T-helper 2 cell treated with Interferon-gamma antibody and Interleukin-4, amounts not matched to agents 100 ng/mL and 5 ng/mL, for 36 hours (primary cell): ENCODE results near the gene RASAL2. TPM values are rescaled to one million over a fixed set of nuclear protein-coding genes. Genes with fewer than 3 reads are reported as not detected.
"Not testable (repeated sequence)": the region's sequence is repeated elsewhere in the genome, so short reads cannot be mapped to it uniquely, and the experiment has no call there.

Experiments used
- intact Hi-C: fragments of 100-400 bp; cut with micrococcal nuclease; formaldehyde crosslinking; loops from one replicate; pipeline ENCODE4 v1.15.1; 2023
- total RNA-seq: library from RNA; stranded (reverse); gene quantifications from 2 replicates; pipeline ENCODE4 v1.2.3, GENCODE V29; 2022

RASAL2 gene
- total RNA-seq, 1 donor from 2014 or later: 0.05 TPM

DNA sequence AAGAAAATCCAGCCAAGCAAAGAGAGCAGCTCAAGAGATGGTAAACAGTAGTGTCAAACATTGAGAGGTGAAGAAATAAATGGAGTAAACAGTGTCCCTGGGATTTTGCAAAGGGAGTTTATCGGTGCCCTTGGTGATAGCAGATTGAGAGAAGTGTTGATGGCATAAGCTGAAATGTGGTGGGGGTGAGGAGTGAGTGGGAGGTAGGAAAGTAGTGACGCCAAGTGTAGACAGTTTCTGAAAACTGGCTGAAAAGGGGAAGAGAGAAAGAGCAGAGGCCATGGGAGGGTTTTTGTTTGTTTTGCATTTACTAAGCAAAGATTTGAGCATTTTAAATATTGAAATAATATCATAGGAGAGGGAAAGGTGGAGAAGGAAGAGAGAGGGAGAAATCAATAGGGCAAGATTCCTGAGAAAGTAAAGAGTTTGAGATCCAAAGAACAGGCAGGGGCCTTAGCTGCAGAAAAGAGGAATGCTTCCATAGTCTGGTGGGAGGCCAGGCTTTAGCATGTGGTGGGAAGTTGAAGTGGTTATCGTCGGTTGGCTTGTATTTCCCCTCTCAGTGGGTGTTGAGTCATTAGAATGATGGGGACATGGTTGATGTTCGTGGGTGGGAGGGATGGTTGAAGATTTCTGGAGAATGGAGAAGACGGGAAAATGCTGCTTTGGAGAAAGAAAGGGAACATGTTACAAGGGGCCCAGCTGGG, 26.8 kb upstream of the RASAL2 start:
- intact Hi-C loops: no loop called here

DNA sequence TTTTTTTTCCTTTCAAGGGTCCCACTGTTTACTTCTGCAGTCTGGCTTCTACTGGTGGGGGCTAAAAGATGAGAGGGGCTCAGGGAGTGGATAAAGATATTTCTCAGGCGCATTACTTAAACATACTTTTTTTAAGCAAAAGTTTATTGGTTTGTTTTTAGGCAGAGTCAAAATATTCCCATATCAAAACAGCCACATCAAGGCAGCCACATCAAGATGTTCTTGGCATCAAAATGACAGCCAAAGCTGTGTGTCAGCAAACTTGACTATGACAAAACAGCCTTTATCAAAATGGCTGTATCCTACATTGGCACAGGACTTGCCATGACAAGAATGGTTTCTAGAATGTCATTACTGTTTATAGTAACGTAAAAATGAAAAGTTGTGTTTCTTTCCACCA, 22.1 kb upstream of the RASAL2 start:
- intact Hi-C loops: no loop called here

DNA sequence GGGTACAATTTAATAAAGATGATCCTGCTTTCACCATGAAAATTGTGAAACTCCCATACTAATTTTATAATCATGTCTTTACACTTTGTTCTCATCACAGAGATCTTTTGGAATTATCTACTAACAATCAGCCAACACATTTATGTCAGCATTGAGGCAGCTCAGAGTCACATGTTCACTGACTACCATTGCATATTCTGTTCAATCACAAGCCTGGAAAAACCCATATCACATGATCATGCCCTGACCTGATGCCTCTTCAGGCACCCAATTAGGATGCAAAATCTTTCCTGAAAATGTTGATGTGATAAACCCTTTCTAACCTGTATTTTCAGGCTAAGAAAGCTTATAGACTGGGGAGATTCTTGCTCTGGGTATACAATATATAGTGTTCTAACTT, 21.6 kb upstream of the RASAL2 start:
- intact Hi-C loops: no loop called here

DNA sequence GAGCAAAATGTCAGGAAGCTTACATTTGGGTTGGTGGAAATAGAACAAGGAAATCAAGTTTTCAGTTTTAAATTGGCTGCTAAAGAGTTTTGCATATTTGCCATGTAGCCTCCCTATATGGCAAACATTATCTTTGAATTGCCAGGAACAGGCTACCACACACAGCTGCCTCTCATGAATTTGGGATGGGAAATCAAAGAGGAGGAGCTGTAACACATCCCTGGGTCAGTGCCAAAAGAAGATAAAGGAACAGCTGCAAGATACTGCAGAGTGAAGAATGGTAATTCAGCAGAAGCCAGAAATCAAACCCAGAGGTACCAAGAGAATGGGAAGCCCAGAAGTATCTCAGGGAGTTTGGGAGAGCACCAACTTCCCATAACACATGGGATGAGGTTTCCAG, 18.6 kb upstream of the RASAL2 start:
- intact Hi-C loops: no loop called here

DNA sequence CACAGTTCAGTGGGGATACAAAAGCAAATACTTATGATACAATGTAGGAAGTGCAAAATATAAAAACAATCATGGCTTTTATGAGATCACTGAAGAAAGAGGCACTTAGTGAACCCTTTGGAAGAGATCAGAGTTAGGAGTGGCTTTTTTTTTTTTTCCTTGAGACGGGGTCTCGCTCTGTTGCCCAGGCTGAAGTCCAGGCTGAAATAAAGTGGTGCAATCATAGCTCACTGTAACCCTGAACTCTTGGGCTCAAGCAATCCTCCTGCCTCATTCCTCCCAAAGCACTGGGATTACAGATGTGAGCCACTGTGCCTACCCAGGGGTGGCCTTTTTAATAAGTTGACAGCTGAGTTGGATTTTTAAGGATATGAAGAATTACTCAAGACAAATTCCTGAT, 17.3 kb upstream of the RASAL2 start:
- intact Hi-C loops: no loop called here

DNA sequence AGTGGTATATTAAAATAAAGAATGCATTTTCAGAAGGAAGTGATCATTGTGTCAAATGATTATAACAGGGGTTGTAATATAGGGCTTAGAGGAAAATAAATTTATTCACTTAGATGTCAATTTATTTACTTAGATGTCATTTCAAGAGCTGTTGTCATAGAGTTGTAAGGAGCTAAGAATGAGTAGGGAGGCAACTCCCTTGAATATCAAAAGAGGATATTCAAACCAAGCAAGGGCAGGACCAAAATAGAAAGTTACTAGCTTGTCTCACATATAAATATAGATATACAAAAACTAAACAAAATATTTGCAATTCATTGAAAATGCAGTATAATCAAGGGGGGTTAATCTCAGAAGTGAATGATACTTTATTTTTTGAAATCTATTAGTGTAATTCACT, 16.0 kb upstream of the RASAL2 start:
- intact Hi-C loops: no loop called here

DNA sequence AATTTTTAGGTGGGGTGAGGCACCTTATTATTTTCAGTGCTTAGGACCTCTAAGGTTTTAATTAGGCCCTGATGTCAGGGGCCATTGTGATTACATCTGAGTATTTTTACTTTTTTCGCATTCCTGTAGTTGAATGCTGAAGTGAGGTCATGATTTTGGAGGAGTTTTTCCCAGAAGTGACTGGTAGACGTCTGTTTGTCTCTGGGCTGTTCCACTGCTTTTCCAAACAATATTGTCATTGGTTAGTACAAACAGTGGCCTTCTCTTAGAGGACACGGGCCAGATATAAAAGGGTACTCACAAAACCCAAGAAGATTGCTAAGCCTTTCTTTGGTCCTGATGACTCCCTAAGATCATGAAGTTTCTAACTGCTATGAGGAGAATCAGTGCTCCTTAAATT, 7.6 kb upstream of the RASAL2 start:
- intact Hi-C loops: no loop called here

DNA sequence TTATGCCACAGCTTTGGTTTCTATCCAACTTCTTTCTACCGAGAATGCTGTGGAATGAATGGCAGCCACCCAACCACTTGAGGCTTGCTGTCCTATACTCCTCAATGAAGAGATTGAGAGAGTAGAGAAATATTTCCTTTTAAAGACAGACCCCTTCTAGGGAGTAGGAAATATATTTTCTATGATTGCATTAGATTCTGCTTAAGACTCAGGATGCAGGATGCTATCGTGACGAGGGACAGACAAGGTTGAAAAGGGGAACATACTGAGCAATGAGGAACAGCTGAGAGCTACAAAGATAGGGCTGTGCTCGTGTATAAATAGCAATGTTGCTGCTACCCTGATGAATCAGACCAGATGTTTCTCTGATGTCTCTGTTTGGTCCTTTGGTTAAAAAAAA, 7.1 kb upstream of the RASAL2 start:
- intact Hi-C loops: no loop called here

DNA sequence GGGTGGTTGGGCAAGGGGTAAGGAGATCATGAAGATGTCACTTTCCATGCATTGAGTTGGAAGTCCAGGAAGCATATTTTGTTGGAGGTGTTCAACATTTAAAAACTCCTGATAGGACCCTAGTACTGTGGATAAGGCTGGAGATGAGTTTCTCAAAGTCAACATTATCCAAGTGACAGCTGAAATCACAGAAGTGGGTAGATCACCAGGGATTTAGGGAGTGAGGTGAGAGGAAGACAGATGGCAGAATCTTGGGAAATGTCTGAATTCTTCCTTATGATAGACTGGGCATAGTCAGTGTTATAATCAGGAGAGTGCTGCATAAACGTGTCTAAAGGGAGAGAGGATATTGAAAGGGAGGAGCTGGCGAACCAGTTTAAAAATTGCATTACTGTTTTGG, 5.3 kb upstream of the RASAL2 start:
- intact Hi-C loops: no loop called here

DNA sequence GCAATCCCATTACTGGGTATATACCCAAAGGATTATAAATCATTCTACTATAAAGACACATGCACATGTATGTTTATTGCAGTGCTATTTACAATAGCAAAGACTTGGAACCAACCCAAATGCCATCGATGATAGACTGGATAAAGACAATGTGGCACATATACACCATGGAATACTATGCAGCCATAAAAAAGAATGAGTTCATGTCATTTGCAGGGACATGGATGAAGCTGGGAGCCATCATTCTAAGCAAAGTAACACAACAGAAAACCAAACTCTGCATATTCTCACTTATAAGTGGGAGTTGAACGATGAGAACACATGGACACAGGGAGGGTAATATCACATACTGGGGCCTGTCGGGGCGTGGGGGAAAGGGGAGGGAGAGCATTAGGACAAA, 2.5 kb upstream of the RASAL2 start:
- intact Hi-C loops: not testable (repeated sequence)

DNA sequence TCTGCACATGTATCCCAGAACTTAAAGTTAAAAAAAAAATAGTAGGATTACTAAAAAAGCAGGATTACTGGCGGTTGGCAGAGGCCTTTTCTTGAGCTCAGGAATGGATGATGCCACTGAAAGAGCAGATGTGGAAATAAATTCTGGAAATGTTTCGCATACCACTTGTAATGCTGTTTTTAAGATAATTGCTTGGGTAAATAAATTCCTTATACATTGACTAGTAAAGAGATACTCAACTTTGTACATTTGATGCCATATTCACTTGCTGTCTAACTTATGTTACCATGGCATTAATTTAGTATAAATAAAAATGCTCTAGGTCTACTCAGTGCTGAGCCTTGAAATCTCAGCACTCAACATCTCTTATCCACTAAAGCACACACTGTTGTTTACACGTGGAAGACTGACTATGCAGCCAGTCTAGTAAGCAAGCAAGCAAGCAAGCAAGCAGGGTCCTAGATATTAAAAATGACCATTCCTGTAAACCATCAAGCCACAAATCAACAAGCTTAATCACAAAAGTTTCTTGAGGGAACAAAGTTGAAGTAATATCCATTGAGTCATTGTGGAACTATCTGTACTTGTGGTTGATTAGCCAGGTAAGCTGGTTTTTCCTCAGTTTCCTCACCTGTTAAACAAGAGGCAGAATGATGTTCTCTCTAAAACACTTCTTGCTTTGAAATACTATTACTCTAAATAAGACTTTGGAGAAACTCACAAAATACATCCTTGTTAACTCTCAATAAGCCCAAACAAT, 1.7 kb upstream of the RASAL2 start:
- intact Hi-C loops: no loop called here

DNA sequence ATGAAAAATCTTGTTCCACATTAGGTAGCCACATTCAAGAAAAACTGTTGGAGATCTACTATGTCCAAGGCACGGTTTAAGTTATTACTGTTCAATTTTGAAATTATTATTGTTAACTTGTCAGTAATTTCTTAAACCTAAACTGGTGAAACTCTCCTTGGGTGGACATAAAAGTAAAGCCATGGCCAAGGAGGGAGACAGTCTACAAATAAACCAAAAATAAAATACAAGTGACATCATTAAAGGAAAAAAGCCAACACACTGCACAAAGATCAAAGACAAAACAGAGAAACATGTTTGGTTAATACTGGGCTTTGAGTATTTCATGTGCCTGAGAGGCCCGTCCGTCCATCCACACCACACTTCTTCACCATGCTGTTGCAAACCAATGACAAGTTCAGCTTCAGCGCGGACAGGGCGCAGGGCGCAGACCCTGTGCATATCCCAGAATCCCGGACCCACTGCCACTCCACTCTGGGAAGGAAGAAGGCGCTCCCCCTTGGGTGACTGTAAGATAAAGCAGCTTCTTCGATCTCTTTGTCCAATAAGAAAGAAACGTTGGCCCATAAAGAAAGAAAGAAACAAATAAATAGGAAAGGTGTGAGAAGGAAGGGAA, 918 bp upstream of the RASAL2 start:
- intact Hi-C loops: no loop called here

DNA sequence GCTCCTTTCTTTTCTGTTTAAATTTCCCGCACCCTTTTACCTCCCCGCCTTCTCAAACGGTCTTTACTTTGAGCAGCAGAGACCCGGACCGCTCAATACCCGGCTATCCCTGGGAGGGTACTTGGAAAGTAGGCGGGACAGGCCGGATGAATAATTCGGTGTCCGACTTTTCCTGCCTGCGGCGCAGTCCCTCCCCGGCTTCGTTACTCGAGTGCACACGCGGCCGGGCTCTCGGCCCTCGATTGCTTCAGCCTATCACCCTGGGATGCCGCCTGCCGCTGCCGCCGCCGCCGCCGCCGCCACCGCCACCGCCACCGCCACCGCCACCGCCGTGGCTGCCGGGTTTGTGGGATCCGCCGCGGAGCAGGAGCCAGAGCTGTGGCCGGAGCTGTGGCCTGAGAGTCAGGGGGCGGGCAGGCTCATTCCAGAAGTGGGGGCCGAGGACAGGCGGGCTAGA, 382 bp upstream of the RASAL2 start:
- intact Hi-C loops: no loop called here

DNA sequence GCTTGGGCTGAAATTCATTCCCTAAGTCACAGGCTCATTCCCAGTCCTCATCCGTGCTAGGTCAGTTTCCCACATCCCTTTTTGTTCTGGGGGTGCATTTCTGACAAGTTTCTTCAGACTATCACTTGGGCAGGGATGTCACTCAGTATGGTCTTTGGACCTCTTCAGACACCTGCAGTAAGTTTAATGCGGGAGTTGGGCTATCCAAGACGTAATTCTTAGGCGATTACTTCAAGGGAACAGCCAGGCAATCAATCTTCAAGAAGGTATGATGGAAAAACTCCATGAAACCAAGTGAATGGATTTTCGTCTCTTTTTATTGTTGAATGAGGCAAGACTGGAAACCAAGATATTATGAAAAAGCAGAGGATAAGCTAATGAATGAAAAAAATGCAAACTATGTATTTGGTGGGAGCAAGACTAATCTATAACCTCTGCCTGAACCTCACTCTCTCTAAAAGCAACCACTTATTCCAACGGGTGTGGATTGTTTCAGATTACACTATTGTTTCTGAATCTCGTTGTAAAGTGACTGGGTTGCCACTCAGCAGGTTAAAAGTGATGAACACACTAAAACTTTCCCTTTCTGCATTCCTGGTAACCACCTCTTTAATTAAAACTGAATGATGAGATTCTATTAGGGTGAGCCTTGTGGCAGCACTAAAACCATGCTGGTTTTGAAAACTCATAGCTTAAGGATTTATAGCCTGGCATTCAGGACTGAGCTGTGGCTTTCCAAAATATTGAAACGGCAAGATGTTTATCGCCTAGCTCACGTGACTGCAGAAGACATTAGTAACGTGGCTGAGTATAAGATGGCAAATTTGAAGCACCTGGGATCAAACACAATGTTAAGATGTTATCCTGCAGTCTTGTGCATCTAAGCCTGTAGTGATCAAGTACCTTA, 1.1 kb downstream of the RASAL2 start:
- intact Hi-C loops: no loop called here

DNA sequence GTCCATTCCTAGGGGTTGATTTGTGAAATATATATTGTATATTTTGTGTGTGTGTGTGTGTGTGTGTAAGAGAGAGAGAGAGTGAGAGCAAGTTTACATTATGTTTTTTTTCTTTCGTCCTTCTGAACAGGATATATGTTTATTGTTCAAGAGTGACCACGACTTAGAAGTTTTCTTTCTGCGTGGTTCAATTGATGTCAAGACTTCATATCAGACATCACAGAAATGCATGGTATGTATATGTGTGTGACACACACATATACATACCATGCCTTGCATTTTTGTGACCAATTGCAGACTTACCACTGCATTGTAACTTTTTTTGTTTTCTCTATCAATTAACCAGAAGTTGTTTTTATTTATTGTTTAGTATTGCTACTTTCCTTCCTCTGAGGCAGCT, 2.5 kb downstream of the RASAL2 start:
- intact Hi-C loops: no loop called here

DNA sequence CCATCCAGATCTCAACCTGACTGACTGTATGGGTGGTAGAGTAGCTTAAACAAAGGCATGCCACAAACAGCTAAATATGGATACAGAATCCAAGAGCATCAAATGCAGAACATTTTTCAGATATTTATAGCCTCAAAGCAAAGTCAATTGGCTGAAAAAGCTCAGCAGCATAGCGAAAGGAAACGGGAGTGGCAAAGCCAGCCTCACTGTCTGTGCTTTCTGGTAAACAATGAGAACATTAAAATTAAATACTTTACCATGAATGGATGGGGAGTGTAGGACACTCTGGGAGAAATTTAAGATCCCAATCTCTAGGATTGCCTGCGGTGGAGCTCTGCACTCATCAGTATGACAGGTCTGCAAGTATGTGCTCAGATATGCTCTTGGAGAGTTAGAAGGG, 4.4 kb downstream of the RASAL2 start:
- intact Hi-C loops: no loop called here

DNA sequence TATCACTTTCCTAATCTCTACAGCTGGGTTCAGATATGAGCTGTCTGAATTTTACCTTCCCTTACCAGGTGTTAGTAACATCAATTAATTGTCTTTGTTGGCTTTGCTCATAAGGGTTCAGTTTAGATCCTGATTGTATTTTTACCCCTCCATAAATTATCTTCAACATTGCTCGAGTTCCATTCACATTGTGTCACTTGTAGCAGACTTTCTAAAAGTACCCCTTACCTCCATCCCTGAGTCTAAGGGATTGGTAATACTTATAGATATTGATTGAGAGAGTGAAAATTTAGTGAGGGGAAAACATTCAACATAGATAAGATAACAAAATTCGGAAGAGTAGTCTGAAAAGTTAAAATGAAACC, 7.3 kb downstream of the RASAL2 start:
- intact Hi-C loops: no loop called here

DNA sequence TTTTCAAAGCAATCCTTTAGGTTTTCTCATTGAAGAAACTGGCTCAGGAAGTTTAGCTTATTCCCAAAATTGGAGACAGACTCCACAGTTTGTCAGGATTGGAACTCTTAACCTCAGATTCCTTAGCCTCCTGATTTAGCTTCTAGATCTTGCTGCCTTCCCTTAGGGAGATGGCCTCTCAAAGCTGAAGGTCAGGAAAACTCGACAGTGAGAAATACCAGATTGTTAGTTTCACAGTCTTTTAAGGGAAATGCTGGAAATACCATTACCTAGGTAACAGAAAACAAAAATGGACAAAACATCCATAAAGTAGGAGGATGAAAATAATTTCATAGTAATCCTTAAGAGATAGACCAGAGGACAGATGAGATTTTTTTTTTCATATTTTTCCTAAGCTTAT, 7.8 kb downstream of the RASAL2 start:
- intact Hi-C loops: no loop called here

DNA sequence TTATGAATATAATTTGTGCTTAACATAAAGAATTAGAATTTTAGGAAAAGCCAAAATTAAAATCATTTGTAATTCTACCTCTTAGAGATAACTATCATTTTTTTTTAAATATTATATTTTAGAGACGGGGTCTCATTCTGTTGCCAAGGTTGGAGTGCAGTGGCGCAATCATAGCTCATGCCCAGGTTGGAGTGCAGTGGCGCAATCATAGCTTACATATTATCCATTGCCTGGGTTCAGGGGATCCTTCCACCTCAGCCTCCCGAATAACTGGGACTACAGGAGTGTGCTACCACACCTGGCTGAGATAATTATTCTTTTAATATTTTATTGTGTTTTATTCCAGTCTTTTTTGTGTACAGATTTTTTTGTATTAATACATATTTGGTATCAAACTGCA, 8.3 kb downstream of the RASAL2 start:
- intact Hi-C loops: no loop called here

DNA sequence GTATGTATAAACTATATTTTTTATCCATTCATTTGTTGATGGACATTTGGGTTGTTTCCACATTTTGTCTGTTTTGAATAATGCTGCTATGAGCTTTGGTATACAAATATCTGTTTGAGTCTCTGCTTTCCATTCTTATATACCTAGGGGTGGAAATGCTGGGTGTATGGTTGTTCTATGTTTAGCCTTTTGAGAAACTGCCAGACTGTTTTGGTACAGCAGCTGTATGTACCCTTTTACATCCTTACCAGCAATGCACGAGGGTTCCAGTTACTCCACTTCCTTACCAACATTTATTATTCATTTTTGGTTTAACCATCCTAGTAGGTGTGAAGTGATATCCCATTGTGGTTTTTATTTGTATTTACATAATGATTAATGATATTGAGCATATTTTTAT, 13.9 kb downstream of the RASAL2 start:
- intact Hi-C loops: no loop called here

DNA sequence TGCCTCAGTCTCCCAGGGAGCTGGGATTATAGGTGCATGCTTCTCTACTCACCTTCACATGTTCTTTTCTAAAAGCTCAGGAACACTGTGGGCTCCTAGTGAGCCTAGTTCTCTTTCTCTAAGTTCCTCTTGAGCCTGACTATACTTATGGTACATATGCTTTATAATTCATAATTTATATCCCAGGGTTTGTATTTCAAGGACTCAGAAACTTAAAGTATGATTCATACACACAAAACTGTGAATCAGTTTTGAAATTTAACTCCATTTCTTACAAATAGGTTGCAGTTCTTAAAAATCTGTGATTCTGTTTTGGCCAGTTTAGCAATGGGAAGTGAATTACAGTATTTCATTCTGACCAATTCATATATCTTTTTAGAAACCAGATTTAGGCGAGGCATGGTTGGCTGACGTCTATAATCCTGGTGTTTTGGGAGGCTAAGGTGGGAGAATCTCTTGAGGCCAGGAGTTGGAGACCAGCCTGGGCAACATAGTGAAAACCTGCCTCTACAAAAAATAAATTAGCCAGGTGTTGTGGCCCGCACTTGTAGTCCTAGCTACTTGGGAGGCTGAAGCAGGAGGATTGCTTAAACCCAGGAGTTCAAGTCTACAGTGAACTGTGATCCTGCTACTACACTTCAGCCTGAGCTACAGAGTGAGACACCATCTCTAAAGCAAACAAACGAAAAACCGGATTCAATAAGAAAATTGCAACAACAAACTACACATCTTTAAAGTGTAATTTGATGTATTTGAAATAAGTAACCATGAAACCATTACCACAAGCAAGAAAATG, 15.6 kb downstream of the RASAL2 start:
- intact Hi-C loops: no loop called here
